ENCODE data around the gene FAM168A. TPM values are rescaled to one million over a fixed set of nuclear protein-coding genes. Genes with fewer than 3 reads are reported as not detected.

The FAM168A gene
- total RNA-seq, 1 donor from 2014 or later, result 14.2 TPM

DNA sequence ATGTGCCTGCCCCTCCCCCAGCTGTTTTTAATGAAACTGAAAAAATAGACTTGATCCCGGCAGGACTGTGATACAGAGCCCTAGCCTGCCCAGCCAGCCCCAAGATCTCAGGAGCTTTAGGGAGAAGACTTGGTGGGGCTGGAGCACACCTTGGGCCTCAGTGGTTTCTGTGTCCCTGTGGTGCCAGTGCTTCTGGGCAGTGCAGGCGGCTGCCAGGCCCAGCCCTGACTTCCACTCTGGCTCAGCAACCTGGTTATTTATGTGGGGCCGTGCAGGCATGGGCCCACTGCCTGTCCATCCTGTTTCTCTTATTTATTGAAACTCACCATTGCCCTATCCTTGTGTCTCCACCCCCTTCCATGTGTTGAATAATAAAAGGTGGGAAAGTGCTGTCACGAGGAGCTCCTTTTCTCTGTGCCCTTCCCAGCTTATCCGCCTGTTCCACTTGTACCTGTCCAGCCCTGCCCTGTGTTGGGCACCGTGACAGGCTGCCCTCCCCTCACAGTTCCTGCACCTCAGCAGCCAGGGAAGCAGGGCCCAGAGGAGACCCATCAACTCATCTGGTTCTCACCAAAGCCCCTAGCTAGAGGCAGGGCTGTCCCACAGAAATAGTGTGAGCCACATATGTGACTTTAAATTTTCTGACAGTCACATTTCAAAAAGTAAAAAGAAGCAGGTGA, 201.5 kb downstream of the FAM168A start:
- H3K27me3 ChIP-seq (ENCODE audit: control insufficient read depth, insufficient read depth, low read length), result no peaks in the 10 kb centered on the region
- TF ChIP-seq, protein P1, sequence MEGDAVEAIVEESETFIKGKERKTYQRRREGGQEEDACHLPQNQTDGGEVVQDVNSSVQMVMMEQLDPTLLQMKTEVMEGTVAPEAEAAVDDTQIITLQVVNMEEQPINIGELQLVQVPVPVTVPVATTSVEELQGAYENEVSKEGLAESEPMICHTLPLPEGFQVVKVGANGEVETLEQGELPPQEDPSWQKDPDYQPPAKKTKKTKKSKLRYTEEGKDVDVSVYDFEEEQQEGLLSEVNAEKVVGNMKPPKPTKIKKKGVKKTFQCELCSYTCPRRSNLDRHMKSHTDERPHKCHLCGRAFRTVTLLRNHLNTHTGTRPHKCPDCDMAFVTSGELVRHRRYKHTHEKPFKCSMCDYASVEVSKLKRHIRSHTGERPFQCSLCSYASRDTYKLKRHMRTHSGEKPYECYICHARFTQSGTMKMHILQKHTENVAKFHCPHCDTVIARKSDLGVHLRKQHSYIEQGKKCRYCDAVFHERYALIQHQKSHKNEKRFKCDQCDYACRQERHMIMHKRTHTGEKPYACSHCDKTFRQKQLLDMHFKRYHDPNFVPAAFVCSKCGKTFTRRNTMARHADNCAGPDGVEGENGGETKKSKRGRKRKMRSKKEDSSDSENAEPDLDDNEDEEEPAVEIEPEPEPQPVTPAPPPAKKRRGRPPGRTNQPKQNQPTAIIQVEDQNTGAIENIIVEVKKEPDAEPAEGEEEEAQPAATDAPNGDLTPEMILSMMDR (IDR thresholded peaks at IDR 0.05; ENCODE audit: insufficient read depth, low read length, poor library complexity, severe bottlenecking), result no peak
- no peak for DNase-seq (ENCODE audit: low read depth)
- H3K36me3 ChIP-seq (ENCODE audit: control insufficient read depth, insufficient read depth, low read length), result peaks cover 4% of the 10 kb centered on the region
- no peak overlapping the region for H3K4me3 ChIP-seq (ENCODE audit: low read depth, low read length)

DNA sequence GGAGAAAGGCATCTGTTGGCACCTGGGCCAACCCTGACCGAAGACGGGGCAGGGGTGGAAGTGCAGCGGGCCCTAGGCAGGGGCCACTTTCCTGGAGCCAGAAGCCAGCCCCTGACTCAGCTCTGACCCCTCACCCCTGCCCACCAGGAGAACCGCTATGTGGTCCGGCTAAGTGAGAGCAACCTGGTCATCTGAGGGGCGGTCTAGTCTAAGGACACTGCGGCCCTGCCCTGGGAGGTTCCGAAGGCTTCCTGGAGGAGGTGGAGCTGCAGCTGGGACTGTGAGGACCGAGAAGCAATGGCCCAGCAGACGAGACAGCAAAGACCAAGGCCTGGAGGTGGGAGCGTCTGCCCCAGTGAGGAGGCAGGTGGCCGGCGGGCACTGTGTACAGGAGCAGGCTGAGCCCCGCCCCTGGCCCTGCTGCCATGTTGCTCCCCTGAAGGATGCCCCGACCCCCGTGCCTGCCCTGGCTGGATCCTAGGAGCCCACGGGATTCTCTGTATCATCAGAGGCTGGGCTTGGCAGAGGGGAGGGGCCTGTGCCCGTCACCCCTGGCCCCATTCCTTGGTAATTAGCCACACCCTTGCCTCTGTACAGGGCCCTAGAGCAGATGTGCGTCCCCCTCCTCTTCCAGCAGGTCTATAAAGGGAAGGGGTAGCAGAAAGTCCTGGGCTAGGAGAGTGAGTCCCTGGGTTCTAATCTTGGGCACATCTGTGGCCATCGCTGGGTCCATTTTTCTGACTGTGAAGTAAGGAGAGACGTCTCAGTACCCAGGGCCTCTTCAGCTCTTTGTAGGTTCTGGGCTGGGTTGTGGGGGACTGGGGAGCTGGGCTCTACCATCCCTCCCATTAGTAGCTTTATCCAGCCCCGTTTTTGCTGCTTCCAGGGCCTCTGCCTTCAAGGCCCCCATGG, 202.4 kb downstream of the FAM168A start:
- Histone ChIP-seq H3K36me3 (ENCODE audit: control insufficient read depth, insufficient read depth, low read length) (peaks cover 4% of the 10 kb centered on the region), H3K4me3 (ENCODE audit: low read depth, low read length) (no peak overlapping the region), H3K27me3 (ENCODE audit: control insufficient read depth, insufficient read depth, low read length) (no peaks in the 10 kb centered on the region)
- DNase-seq (ENCODE audit: low read depth), result no peak
- TF ChIP-seq, protein P1 (IDR thresholded peaks at IDR 0.05; ENCODE audit: insufficient read depth, low read length, poor library complexity, severe bottlenecking), result no peak

DNA sequence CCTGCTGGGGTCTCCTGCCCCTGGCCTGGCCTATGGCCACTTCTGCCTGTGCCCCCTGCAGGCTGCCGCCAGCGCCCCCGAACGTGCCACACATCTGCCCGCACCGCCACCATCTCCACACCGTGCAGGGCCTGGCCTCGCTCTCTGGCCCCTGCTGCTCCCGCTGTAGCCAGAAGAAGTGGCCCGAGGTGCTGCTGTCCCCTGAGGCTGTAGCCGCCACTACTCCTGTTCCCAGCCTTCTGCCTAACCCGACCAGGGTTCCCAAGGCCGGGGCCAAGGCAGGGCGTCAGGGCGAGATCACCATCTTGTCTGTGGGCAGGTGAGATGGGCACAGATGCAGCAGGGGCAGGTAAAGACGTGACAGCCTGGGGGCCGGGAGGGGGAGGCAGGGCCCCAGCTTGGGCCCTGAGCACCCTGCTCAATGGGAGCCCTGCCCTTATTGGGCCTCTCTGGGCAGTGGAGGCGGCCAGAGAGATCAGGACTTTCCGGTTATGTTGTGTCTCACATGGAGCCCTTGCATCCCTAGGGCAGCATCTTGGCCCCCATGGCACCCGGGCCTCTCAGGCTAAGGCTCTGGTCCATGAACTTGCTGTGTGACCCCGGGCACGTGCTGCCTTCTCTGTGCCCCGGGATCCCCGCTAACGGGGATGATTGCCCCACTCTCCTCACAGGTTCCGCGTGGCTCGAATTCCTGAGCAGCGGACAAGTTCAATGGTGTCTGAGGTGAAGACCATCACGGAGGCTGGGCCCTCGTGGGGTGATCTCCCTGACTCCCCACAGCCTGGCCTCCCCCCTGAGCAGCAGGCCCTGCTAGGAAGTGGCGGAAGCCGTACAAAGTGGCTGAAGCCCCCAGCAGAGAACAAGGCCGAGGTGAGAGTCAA, 203.3 kb downstream of the FAM168A start:
- Histone ChIP-seq H3K36me3 (ENCODE audit: control insufficient read depth, insufficient read depth, low read length) (peaks cover 4% of the 10 kb centered on the region), H3K27me3 (ENCODE audit: control insufficient read depth, insufficient read depth, low read length) (no peaks in the 10 kb centered on the region), H3K4me3 (ENCODE audit: low read depth, low read length) (no peak overlapping the region)
- DNase-seq (ENCODE audit: low read depth), result no peak
- TF ChIP-seq, protein P1 (IDR thresholded peaks at IDR 0.05; ENCODE audit: insufficient read depth, low read length, poor library complexity, severe bottlenecking), result no peak

DNA sequence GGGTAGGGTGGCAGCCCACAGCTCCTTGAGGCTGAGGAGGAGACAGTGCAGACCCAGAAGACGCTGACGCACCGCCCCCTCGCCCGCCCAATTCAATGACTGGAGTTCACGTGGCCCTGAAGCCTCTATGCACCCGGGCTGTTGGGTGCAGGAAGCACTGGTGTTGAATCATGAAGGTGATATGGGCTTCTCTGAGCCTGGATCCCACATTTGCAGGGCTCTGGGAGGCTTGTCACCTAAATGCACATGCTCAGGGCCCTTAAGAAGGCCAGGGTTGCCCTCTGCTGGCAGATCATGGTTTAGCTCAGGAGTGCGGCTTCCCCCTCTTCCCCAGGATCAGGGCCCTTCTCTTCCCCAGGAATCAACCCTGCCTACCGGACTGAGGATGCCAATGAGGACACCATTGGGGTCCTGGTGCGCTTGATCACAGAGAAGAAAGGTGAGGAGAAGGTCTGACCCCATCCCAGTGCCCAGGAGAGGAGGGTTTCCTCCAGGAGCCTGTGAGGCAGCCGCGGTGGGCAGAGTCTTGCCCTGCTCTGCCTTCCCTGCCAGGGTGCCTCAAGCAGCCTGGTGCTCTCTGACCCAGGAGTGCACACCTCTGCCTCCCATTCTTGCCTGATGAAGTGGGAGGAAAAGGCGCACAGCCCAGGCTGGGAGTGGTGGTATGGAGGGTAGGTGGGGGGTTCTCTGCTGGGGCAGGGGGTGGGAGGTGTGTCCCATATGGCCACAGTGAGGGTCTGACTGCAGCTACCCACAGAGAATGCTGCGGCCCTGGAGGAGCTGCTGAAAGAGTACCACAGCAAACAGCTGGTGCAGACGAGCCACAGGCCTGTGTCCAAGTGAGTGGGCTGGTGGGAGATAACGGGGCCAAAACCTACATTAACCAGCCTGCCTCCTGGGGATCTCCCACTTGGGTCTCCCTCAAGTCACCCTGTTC, 204.2 kb downstream of the FAM168A start:
- peak; percentile 26 for DNase-seq (ENCODE audit: low read depth)
- TF ChIP-seq, protein P1 (IDR thresholded peaks at IDR 0.05; ENCODE audit: insufficient read depth, low read length, poor library complexity, severe bottlenecking), result peak; percentile 81
- peaks cover 4% of the 10 kb centered on the region for H3K36me3 ChIP-seq (ENCODE audit: control insufficient read depth, insufficient read depth, low read length)
- H3K27me3 ChIP-seq (ENCODE audit: control insufficient read depth, insufficient read depth, low read length), result no peaks in the 10 kb centered on the region
- no peak overlapping the region for H3K4me3 ChIP-seq (ENCODE audit: low read depth, low read length)

DNA sequence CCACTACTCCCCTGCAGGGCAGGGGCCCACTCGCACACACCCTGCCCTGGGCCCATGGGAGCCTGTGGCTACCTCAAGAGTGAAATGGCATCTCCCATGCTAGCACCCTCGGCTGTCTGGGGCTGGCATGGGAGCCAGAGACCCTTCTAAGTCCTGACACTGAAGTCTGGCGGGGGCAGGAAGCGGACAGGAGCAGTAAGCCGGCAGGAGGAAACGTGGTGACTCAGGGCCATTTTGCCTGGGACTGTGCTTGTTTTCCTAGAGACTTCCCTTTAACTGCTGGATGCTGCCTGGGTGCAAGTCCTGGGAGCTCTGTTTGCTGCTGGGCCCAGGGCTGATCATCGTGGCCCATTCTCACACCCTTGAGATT, 204.9 kb downstream of the FAM168A start:
- H3K36me3 ChIP-seq (ENCODE audit: control insufficient read depth, insufficient read depth, low read length), result peaks cover 4% of the 10 kb centered on the region
- TF ChIP-seq, protein P1 (IDR thresholded peaks at IDR 0.05; ENCODE audit: insufficient read depth, low read length, poor library complexity, severe bottlenecking), result no peak
- no peak overlapping the region for H3K4me3 ChIP-seq (ENCODE audit: low read depth, low read length)
- no peak for DNase-seq (ENCODE audit: low read depth)
- no peaks in the 10 kb centered on the region for H3K27me3 ChIP-seq (ENCODE audit: control insufficient read depth, insufficient read depth, low read length)
